HG03095 (cell line): Measurements from ENCODE around the gene TMEM120A.

Experiments used
- ATAC-seq: cut with Tn5 transposase; IDR thresholded peaks from one replicate; pipeline ENCODE4 v1.9.1; 2021; ENCODE audit warnings: moderate library complexity; ENCODE audit not compliant: unreplicated experiment

Gene TMEM120A

GRCh38 chr7:75960372-75960771 is 34.0 kb downstream of the TMEM120A start:
- ATAC-seq: no peak

- no peak for ATAC-seq
Measured at GRCh38 chr7:75958802-75959543, 35.4 kb downstream of the TMEM120A start.

GRCh38 chr7:75957021-75957736 is 37.2 kb downstream of the TMEM120A start:
- no peak for ATAC-seq

- no peak for ATAC-seq
Measured at GRCh38 chr7:75955331-75955955, 39.0 kb downstream of the TMEM120A start.

- no peak for ATAC-seq
Measured at GRCh38 chr7:75953931-75954330, 40.5 kb downstream of the TMEM120A start.

- ATAC-seq: no peak
Measured at GRCh38 chr7:75953431-75953830, 41.0 kb downstream of the TMEM120A start.

- no peak for ATAC-seq
Measured at GRCh38 chr7:75951506-75951905, 42.9 kb downstream of the TMEM120A start.

- ATAC-seq: no peak
Measured at GRCh38 chr7:75950111-75950681, 44.2 kb downstream of the TMEM120A start.

GRCh38 chr7:75948179-75948578 is 46.2 kb downstream of the TMEM120A start:
- ATAC-seq: no peak

- ATAC-seq: no peak
Measured at GRCh38 chr7:75946207-75946855, 48.1 kb downstream of the TMEM120A start.

- no peak for ATAC-seq
Measured at GRCh38 chr7:75945297-75946168, 48.9 kb downstream of the TMEM120A start.

- ATAC-seq: no peak
Measured at GRCh38 chr7:75944507-75944906, 49.9 kb downstream of the TMEM120A start.

GRCh38 chr7:75943864-75944263 is 50.5 kb downstream of the TMEM120A start:
- no peak for ATAC-seq

GRCh38 chr7:75938921-75939320 is 55.5 kb downstream of the TMEM120A start:
- no peak for ATAC-seq

- ATAC-seq: no peak
Measured at GRCh38 chr7:75937958-75938786, 56.2 kb downstream of the TMEM120A start.
